Mammary epithelial cell (primary cell): ENCODE measurements around the gene GPR132.

Experiments
- EZH2 ChIP-seq: IDR thresholded peaks from 2 replicates; pipeline ENCODE4 v1.6.1; 2012; ENCODE audit warnings: low read length, inconsistent platforms, borderline replicate concordance
- TF ChIP-seq, protein P1 (sequence below), 2 donors: IDR thresholded peaks in 1 of 2; conservative IDR thresholded peaks in 1 of 2; 2 replicates each; pipeline ENCODE4 v1.5.1; 2011 to 2012; ENCODE audit warnings: inconsistent platforms in 2 of 2, low read length in 2 of 2, mild to moderate bottlenecking in 2 of 2, control low read depth in 1 of 2, low read depth in 1 of 2; ENCODE audit not compliant: insufficient read depth in 1 of 2; ENCODE audit errors: extremely low read depth in 1 of 2

DNA sequence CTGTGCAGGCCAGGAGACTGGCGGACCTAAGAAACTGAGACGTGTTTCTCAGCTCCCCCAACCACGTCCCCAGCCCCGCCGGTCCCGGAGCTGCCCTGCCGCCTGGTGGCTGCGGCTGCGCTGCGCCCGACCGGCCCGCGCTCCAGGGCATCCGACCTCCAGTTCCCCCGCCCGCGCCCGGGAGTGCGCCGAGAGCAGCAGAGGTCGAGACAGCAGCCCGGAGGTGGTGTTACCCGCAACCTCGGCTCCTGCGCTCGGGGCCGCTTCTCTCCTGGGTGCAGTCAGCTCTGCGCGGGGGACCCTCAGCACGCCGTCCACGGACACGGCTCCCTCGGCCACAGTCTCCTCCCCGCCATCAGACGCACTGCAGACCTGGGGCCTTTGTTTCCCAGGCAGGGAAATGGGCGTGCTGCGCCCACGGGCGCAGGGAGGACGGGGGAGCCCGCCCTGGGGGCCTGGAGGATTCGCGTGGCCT, 21.6 kb upstream of the GPR132 start:
- TF ChIP-seq, protein P1, sequence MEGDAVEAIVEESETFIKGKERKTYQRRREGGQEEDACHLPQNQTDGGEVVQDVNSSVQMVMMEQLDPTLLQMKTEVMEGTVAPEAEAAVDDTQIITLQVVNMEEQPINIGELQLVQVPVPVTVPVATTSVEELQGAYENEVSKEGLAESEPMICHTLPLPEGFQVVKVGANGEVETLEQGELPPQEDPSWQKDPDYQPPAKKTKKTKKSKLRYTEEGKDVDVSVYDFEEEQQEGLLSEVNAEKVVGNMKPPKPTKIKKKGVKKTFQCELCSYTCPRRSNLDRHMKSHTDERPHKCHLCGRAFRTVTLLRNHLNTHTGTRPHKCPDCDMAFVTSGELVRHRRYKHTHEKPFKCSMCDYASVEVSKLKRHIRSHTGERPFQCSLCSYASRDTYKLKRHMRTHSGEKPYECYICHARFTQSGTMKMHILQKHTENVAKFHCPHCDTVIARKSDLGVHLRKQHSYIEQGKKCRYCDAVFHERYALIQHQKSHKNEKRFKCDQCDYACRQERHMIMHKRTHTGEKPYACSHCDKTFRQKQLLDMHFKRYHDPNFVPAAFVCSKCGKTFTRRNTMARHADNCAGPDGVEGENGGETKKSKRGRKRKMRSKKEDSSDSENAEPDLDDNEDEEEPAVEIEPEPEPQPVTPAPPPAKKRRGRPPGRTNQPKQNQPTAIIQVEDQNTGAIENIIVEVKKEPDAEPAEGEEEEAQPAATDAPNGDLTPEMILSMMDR (conservative IDR thresholded peaks at IDR 0.05 in 1 of 2, IDR thresholded peaks at IDR 0.05 in 1 of 2; ENCODE audit: extremely low read depth in 1 of 2, insufficient read depth in 1 of 2, low read depth in 1 of 2, low read length in 2 of 2) = peak; percentile 62 to 76
- TF ChIP-seq EZH2 = no peak
